MCF 10A (cell line): ENCODE data around the gene TTC7B. TPM values are rescaled to one million over a fixed set of nuclear protein-coding genes. Genes with fewer than 3 reads are reported as not detected.

ENCODE experiments used
- BruUV-seq: library from RNA; stranded (reverse); fragments of 400-500 nt; replicated peaks from 2 replicates; lab custom pipeline; 2021; lab: Mats Ljungman, UMichigan
- CTCF ChIA-PET: fragments of 300-600 bp; sonication (Branson Sonifier 250); formaldehyde crosslinking; extraction: SDS; loops from one replicate; lab custom pipeline; 2021; ENCODE audit warnings: antibody characterized with exemption, inconsistent platforms; lab: Yijun Ruan, JAX
- POLR2A ChIA-PET: fragments of 300-600, 350-650 bp; sonication (Branson Sonifier 250); formaldehyde crosslinking; extraction: SDS; loops from one replicate; lab custom pipeline; 2020; ENCODE audit warnings: antibody characterized with exemption, inconsistent platforms; lab: Yijun Ruan, JAX
- DNase-seq: peaks from one replicate; pipeline ENCODE4 v3.0.0-alpha.2; 2018; ENCODE audit not compliant: unreplicated experiment
- H3K27ac Mint-ChIP-seq: one replicate; pipeline ENCODE4 v1.8.0; 2022; ENCODE audit warnings: mild to moderate bottlenecking, low read depth, mixed read lengths; ENCODE audit not compliant: unreplicated experiment
- H3K27me3 Mint-ChIP-seq: one replicate; pipeline ENCODE4 v1.8.0; 2022; ENCODE audit warnings: mixed read lengths; ENCODE audit not compliant: insufficient read depth, unreplicated experiment
- H3K36me3 Mint-ChIP-seq: one replicate; pipeline ENCODE4 v1.8.0; 2022; ENCODE audit warnings: mild to moderate bottlenecking, moderate library complexity, mixed read lengths; ENCODE audit not compliant: insufficient read depth, unreplicated experiment
- H3K4me1 Mint-ChIP-seq: one replicate; pipeline ENCODE4 v1.8.0; 2022; ENCODE audit warnings: mixed read lengths; ENCODE audit not compliant: insufficient read depth, unreplicated experiment
- H3K4me3 Mint-ChIP-seq: one replicate; pipeline ENCODE4 v1.8.0; 2022; ENCODE audit warnings: mild to moderate bottlenecking, moderate library complexity, mixed read lengths; ENCODE audit not compliant: unreplicated experiment
- H3K9me3 Mint-ChIP-seq: one replicate; pipeline ENCODE4 v1.8.0; 2022; ENCODE audit warnings: mixed read lengths; ENCODE audit not compliant: unreplicated experiment
- intact Hi-C: fragments of 100-400 bp; cut with micrococcal nuclease; formaldehyde crosslinking; loops from 2 replicates; pipeline ENCODE4 v1.14.1; 2022
- total RNA-seq: library from RNA; stranded (reverse); gene quantifications from 2 replicates; pipeline ENCODE4 v1.2.3, GENCODE V29; 2022
- TF ChIP-seq, protein P1 (sequence below): fragments of 200-600 bp; IDR thresholded peaks from one replicate; pipeline ENCODE4 v1.8.0; 2022; ENCODE audit warnings: antibody characterized with exemption, mild to moderate bottlenecking; ENCODE audit not compliant: unreplicated experiment

TTC7B gene
- total RNA-seq, 1 experiment from 2014 or later = 31.1 TPM

- Mint-ChIP-seq H3K27ac (no peak overlapping the region), H3K4me1 (no peaks in the 10 kb centered on the region), H3K9me3 (no peaks in the 10 kb centered on the region), H3K27me3 (peaks cover 27% of the 10 kb centered on the region), H3K36me3 (no peaks in the 10 kb centered on the region), H3K4me3 (no peak overlapping the region)
- POLR2A ChIA-PET = no interaction called here
- no TSS peak for BruUV-seq
- TF ChIP-seq, protein P1, sequence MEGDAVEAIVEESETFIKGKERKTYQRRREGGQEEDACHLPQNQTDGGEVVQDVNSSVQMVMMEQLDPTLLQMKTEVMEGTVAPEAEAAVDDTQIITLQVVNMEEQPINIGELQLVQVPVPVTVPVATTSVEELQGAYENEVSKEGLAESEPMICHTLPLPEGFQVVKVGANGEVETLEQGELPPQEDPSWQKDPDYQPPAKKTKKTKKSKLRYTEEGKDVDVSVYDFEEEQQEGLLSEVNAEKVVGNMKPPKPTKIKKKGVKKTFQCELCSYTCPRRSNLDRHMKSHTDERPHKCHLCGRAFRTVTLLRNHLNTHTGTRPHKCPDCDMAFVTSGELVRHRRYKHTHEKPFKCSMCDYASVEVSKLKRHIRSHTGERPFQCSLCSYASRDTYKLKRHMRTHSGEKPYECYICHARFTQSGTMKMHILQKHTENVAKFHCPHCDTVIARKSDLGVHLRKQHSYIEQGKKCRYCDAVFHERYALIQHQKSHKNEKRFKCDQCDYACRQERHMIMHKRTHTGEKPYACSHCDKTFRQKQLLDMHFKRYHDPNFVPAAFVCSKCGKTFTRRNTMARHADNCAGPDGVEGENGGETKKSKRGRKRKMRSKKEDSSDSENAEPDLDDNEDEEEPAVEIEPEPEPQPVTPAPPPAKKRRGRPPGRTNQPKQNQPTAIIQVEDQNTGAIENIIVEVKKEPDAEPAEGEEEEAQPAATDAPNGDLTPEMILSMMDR = no peak
- intact Hi-C loops = no loop called here
- no peak for DNase-seq
- CTCF ChIA-PET = no interaction called here
Measured at GRCh38 chr14:90508036-90508435, 308.2 kb downstream of the TTC7B start.

- no peak overlapping the region for H3K4me3 Mint-ChIP-seq
- POLR2A ChIA-PET = no interaction called here
- H3K4me1 Mint-ChIP-seq = no peaks in the 10 kb centered on the region
- intact Hi-C loops = no loop called here
- TF ChIP-seq, protein P1 = no peak
- DNase-seq = no peak
- no peaks in the 10 kb centered on the region for H3K36me3 Mint-ChIP-seq
- no peak overlapping the region for H3K27ac Mint-ChIP-seq
- CTCF ChIA-PET = no interaction called here
- no TSS peak for BruUV-seq
- H3K9me3 Mint-ChIP-seq = no peaks in the 10 kb centered on the region
- H3K27me3 Mint-ChIP-seq = peaks cover 33% of the 10 kb centered on the region
Measured at GRCh38 chr14:90507428-90507827, 308.8 kb downstream of the TTC7B start.

DNA sequence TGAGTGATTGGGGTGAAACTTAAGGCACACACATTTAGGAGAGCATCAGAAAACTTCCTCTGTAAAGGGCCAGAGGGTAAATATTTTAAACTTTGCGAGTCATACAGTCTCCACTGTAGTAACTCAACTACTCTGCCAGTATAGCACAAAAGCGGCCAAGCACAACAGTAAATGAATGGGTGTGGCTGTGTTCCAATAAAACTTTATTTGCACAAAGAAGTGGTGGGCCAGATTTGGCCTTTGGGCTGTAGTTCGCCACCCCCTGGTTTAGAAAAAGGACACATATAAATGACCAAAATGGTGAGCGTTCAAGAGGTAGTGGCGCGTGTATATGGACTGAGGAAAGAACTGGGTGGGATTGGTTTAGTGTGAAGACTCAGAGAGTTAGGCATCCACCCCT, 309.5 kb downstream of the TTC7B start:
- POLR2A ChIA-PET = interaction anchor here (0.8 kb wide), 1 partner anchor 28 kb away, joined by 3 read pairs; no protein-coding TSS in a partner anchor
- TF ChIP-seq, protein P1 = no peak
- H3K36me3 Mint-ChIP-seq = no peaks in the 10 kb centered on the region
- CTCF ChIA-PET = no interaction called here
- intact Hi-C loops = no loop called here
- no peaks in the 10 kb centered on the region for H3K9me3 Mint-ChIP-seq
- BruUV-seq = no TSS peak
- H3K4me1 Mint-ChIP-seq = no peaks in the 10 kb centered on the region
- no peak for DNase-seq
- H3K27ac Mint-ChIP-seq = no peak overlapping the region
- peaks cover 40% of the 10 kb centered on the region for H3K27me3 Mint-ChIP-seq
- no peak overlapping the region for H3K4me3 Mint-ChIP-seq

DNA sequence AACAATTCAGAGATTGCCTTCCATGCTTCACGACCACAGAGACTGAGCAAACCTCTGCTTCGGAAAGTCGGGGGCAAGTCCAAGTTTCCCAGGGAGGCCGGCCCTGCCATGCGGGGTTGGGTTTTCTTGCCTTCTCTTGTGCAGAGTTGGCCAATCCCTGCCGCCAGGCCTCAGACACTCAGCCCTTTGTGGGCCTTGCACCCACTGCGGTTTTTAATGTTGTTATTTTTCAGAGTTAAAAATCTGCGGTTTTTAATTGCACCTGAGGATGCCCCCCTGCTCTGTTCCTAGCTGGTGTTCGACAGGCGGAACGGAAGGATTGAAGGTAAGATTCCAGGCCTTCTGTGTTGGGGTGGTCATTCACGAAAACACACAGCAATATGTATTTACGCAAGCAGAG, 310.7 kb downstream of the TTC7B start:
- TF ChIP-seq, protein P1 = no peak
- no TSS peak for BruUV-seq
- no peaks in the 10 kb centered on the region for H3K9me3 Mint-ChIP-seq
- POLR2A ChIA-PET = no interaction called here
- intact Hi-C loops = no loop called here
- no peaks in the 10 kb centered on the region for H3K36me3 Mint-ChIP-seq
- no peaks in the 10 kb centered on the region for H3K4me1 Mint-ChIP-seq
- CTCF ChIA-PET = interaction anchor here (0.6 kb wide), 2 partner anchors 108 to 188 kb away, joined by 3 read pairs; no protein-coding TSS in a partner anchor
- H3K4me3 Mint-ChIP-seq = no peak overlapping the region
- peaks cover 43% of the 10 kb centered on the region for H3K27me3 Mint-ChIP-seq
- DNase-seq = no peak
- no peak overlapping the region for H3K27ac Mint-ChIP-seq
